Osteoblast (primary cell): ENCODE results near the gene RBM27. TPM values are rescaled to one million over a fixed set of nuclear protein-coding genes. Genes with fewer than 3 reads are reported as not detected.
"Not testable (repeated sequence)": the region's sequence is repeated elsewhere in the genome, so short reads cannot be mapped to it uniquely, and the experiment has no call there.

Experiments
- DNase-seq: peaks from one replicate; pipeline ENCODE4 v3.0.0; 2011; ENCODE audit warnings: low spot score, mixed read lengths; ENCODE audit not compliant: insufficient read length; ENCODE audit errors: missing footprints
- H2AFZ ChIP-seq: 2 replicates; pipeline ENCODE4 v1.6.0; 2011; ENCODE audit warnings: mild to moderate bottlenecking, low read length
- H3K27ac ChIP-seq: 2 replicates; pipeline ENCODE4 v1.5.1; 2011; ENCODE audit warnings: mild to moderate bottlenecking, low read depth, low read length, moderate library complexity
- H3K27me3 ChIP-seq: 2 replicates; pipeline ENCODE4 v1.6.0; 2012; ENCODE audit warnings: mild to moderate bottlenecking, control low read depth, inconsistent platforms, low read length, moderate library complexity; ENCODE audit not compliant: insufficient read depth
- H3K36me3 ChIP-seq: 2 replicates; pipeline ENCODE4 v1.5.1; 2011; ENCODE audit warnings: mild to moderate bottlenecking, low read length, control low read depth, moderate library complexity; ENCODE audit not compliant: insufficient read depth
- H3K4me1 ChIP-seq: 2 replicates; pipeline ENCODE4 v1.5.1; 2011; ENCODE audit warnings: mild to moderate bottlenecking, low read length, control low read depth, moderate library complexity; ENCODE audit not compliant: insufficient read depth
- H3K4me2 ChIP-seq: 2 replicates; pipeline ENCODE4 v1.6.0; 2011; ENCODE audit warnings: mild to moderate bottlenecking, low read length; ENCODE audit not compliant: insufficient read depth
- H3K4me3 ChIP-seq: fragments of 200-600 bp; sonication (generic); 3 replicates; pipeline ENCODE4 v1.5.1; 2012; ENCODE audit warnings: mild to moderate bottlenecking, low read length, inconsistent platforms; ENCODE audit not compliant: insufficient read depth
- H3K79me2 ChIP-seq: 2 replicates; pipeline ENCODE4 v1.6.0; 2012; ENCODE audit warnings: mild to moderate bottlenecking, low read length, control low read depth, inconsistent platforms; ENCODE audit not compliant: insufficient read depth
- H3K9me3 ChIP-seq: 2 replicates; pipeline ENCODE4 v1.5.1; 2011; ENCODE audit warnings: low read depth, low read length, control low read depth
- H4K20me1 ChIP-seq: 2 replicates; pipeline ENCODE4 v1.6.0; 2012; ENCODE audit warnings: mild to moderate bottlenecking, low read length, control low read depth; ENCODE audit not compliant: insufficient read depth
- CTCF ChIP-seq: IDR thresholded peaks from 2 replicates; pipeline ENCODE4 v1.5.1; 2011; ENCODE audit warnings: mild to moderate bottlenecking, low read depth, low read length, moderate library complexity; ENCODE audit errors: extremely low read depth
- total RNA-seq: library from RNA; depleted of rRNA; stranded (reverse); fragments of >200 nt; gene quantifications from 2 replicates; pipeline ENCODE4 v1.2.3, GENCODE V29; 2012

RBM27 gene
- total RNA-seq, 1 donor, result 22.1 TPM

GRCh38 chr5:146213210-146213826, 9.9 kb downstream of the RBM27 start:
- peaks cover 96% of the 10 kb centered on the region for H3K79me2 ChIP-seq
- no peak overlapping the region for H2AFZ ChIP-seq
- no peaks in the 10 kb centered on the region for H3K4me1 ChIP-seq
- no peak overlapping the region for H3K27ac ChIP-seq
- TF ChIP-seq CTCF, result no peak
- no peak overlapping the region for H3K4me3 ChIP-seq
- H3K36me3 ChIP-seq, result no peaks in the 10 kb centered on the region
- no peak overlapping the region for H3K4me2 ChIP-seq
- DNase-seq, result no peak
- no peaks in the 10 kb centered on the region for H3K27me3 ChIP-seq
- H4K20me1 ChIP-seq, result peaks cover 36% of the 10 kb centered on the region
- no peaks in the 10 kb centered on the region for H3K9me3 ChIP-seq

GRCh38 chr5:146214881-146215280, 11.5 kb downstream of the RBM27 start:
- not testable (repeated sequence) for H3K27ac ChIP-seq, H3K9me3 ChIP-seq, H3K27me3 ChIP-seq, H3K4me2 ChIP-seq, DNase-seq, H3K36me3 ChIP-seq, H3K4me3 ChIP-seq, H3K4me1 ChIP-seq, H2AFZ ChIP-seq
- peaks cover 24% of the 10 kb centered on the region for H4K20me1 ChIP-seq
- peaks cover 96% of the 10 kb centered on the region for H3K79me2 ChIP-seq

- peaks cover 24% of the 10 kb centered on the region for H4K20me1 ChIP-seq
These were observed 14.8 kb downstream of the RBM27 start for GRCh38 chr5:146218168-146218567.

GRCh38 chr5:146219243-146219642, 15.8 kb downstream of the RBM27 start:
- peaks cover 20% of the 10 kb centered on the region for H4K20me1 ChIP-seq
- no peaks in the 10 kb centered on the region for H3K27me3 ChIP-seq
- H3K4me3 ChIP-seq, result no peak overlapping the region
- H3K36me3 ChIP-seq, result peaks cover 5% of the 10 kb centered on the region
- no peaks in the 10 kb centered on the region for H3K9me3 ChIP-seq
- TF ChIP-seq CTCF, result no peak
- H3K27ac ChIP-seq, result no peak overlapping the region
- H3K4me2 ChIP-seq, result no peak overlapping the region
- no peak overlapping the region for H2AFZ ChIP-seq
- no peaks in the 10 kb centered on the region for H3K4me1 ChIP-seq
- H3K79me2 ChIP-seq, result peaks cover 67% of the 10 kb centered on the region
- no peak for DNase-seq

More at GRCh38 chr5:146218168-146218567, 14.8 kb downstream of the RBM27 start:
- no peak for TF ChIP-seq CTCF
- no peak overlapping the region for H2AFZ ChIP-seq
- peaks cover 5% of the 10 kb centered on the region for H3K36me3 ChIP-seq
- H3K4me2 ChIP-seq, result no peak overlapping the region
- no peaks in the 10 kb centered on the region for H3K27me3 ChIP-seq
- H3K79me2 ChIP-seq, result peaks cover 76% of the 10 kb centered on the region
- DNase-seq, result no peak
- H3K4me3 ChIP-seq, result no peak overlapping the region
- no peak overlapping the region for H3K27ac ChIP-seq
- no peaks in the 10 kb centered on the region for H3K9me3 ChIP-seq
- H3K4me1 ChIP-seq, result no peaks in the 10 kb centered on the region
